ENCODE data around the gene ADORA2B.
"Not testable (repeated sequence)": the region's sequence is repeated elsewhere in the genome, so short reads cannot be mapped to it uniquely, and the experiment has no call there.

The ADORA2B gene

DNA sequence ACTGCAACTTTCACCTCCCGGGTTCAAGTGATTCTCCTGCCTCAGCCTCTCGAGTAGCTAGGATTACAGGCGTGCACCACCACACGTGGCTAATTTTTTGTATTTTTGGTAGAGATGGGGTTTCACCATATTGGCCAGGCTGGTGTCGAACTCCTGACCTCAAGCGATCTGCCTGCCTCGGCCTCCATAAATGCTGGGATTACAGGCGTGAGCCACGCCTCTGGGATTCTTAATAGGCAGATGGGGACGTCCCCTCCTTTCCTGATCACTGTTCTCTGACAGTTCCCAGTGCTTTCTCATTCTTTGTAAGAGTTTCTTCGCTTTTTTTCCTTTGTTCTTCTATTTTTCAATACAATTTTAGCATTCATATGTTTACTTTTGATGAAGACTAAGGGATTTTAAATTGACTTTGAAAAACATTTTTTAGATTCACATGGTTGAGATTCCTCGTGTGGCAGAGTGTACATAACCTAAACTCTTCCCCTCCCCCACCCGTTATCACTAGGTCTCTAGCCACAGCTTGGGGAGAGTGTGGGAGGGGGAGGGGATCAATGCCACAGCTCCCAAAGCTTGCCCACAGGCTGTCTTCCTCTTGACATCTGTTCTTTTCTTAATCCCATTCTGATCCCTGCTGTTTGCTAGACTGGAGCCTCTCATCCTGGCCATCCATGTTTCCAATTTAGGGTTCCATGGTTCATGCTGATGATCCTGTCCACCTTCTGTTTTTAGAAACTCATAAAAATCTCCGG, 11.0 kb downstream of the ADORA2B start:
- DNase-seq (ENCODE audit: low spot score) = no peak

DNA sequence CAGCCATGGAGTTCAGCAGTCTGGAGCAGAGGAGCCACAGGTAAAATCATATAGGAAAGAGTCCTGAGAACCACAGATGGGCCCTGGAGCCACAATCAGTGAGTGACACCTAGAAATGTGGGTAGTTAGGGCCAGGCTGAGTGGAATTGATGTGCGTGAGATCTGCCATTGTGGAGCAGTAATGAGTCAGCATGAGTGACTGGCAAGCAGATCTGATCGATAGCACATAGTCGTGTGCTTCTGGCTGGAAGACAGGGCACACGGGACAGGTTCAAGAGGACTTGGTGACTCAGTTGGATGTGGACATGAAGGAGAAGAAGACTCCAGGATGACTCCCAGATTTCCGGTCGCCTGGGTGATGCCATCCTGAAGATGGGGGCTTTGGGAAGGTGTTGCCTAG, 12.3 kb downstream of the ADORA2B start:
- peak; percentile 9 for DNase-seq (ENCODE audit: low spot score)

DNA sequence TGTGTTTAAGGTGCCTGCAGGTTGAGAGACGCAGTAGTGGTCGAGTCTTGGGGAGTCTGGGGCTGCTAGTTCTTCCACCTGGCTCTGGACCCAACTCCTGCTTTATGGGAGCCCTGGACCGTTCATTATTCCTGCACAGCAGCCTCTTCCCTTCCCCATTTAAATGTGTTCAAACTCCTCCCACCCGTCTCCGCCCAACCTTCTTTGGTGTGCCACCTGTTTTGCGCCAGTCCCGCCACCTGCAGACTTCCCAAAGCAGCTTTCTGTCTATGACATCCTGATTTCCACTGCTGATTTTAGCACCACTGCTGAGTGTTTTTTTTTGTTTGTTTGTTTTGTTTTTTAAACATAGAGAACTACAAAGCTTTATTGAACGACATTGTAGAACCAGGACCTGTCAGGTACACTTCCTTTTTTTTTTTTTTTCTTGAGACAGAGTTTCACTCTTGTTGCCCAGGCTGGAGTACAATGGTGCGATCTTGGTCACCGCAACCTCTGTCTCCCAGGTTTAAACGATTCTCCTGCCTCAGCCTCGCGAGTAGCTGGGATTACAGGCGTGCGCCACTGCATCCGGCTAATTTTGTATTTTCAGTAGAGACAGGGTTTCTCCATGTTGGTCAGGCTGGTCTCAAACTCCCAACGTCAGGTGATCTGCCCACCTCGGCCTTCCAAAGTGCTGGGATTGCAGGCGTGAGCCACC, 12.8 kb downstream of the ADORA2B start:
- DNase-seq (ENCODE audit: low spot score) = no peak

DNA sequence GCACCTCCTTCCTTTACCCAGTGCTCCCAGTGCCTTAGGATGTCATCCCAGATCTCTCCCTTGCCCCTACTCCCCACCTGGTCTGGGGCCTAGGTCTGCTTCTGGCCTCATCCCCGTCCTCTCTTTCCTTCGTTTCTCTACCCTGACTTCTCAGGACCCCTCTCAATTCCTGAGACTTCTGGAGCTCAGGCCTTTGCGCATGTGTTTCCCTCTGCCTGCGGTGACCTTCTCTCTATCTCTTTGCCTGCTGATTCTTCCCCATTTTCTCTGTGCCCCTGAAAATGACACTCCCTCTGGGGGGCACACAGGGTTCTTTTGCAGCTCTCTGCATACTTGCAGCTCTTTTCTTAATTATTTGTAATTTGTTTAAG, 13.5 kb downstream of the ADORA2B start:
- DNase-seq (ENCODE audit: low spot score) = no peak

DNA sequence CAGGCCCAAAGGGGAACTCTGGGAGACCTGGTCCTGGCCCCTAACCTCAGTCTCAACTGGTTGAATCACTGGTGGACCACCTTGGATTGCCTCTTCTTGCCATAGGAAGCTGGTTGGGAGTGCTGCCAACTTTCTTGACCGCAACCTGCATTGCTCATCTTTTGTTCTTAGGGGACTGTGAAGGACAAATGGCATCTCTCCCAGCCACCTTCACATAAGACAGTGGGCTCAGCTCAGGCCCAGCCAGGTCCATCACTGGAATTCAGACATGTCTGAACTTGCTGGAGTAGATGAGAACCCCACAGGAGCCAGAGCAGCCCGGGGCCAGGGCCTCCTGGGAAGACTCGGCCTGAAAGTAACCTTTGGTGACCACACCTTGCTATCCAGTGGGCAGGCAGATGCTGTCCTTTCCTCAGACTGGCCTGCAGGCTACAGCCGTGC, 18.8 kb downstream of the ADORA2B start:
- no peak for DNase-seq (ENCODE audit: low spot score)

DNA sequence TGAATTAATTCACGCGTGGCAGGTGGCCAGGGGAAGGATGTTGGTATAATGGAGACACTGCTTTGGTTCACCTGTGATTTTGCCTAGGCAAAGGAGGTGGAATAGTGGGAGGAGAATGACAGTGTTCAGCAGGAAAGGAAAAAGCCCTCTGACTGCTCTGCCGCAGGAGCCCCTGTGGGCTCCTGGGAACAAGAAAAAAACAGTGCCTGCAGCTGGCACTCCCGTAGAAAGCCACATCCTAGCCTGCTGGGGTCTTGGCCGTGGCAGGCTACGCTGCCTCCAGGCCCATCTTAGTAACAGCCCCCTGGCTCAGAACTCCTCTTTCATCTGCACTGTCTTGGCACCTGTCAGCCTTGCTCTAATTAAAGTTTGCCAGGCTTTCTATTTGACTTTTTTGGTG, 20.6 kb downstream of the ADORA2B start:
- no peak for DNase-seq (ENCODE audit: low spot score)

DNA sequence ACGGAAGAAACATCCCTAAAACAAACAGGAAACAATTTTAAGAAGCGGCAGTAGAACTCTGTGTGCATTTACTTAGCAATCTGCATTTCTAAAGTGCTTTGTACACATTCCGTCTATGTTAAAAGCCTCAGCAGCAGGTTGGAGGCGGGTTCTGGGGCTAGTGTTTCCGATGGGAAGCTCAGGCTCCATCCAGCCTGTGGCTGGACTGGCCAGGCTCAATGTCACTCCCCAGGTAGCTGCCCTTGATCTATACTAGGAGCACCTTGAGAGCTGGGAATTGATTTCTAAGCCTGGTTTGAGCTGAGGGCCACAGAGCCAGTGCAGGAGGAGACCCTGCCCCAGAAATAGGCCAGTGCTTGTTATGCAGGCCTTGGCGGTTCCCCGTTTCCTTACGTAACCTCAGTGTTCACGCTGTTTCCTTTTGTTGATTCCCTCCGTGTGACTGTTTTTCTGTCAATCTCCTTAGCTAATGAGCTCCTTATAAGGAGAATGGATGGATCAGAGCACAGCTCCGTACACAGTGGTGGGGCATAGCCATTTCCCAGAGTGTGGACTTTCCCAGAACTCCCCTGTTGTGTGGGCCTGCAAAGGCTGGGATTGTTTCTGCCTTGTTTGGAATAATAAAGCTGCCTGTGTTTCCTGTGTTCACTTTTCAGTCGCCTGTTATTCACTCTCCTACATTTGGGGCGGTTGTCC, 21.4 kb downstream of the ADORA2B start:
- no peak for DNase-seq (ENCODE audit: low spot score)

DNA sequence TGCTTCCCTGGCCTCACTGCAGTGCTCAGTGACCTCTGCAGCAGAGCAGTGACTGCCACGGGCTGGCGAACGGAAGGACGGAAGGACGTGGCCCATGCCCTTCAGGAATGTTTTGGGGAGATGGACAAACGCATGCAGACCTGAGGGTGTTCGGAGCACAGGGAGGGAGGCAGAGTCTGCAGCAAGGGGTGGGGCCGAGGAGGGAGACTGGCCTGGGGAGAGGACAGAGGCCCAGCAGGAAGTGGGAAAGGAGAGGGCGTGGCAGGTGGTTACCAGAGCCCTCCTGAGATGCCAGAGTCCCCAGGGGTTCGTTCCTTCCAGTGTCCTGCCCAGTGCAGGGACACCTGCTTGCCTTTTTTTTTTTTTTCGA, 21.9 kb downstream of the ADORA2B start:
- DNase-seq (ENCODE audit: low spot score) = no peak

DNA sequence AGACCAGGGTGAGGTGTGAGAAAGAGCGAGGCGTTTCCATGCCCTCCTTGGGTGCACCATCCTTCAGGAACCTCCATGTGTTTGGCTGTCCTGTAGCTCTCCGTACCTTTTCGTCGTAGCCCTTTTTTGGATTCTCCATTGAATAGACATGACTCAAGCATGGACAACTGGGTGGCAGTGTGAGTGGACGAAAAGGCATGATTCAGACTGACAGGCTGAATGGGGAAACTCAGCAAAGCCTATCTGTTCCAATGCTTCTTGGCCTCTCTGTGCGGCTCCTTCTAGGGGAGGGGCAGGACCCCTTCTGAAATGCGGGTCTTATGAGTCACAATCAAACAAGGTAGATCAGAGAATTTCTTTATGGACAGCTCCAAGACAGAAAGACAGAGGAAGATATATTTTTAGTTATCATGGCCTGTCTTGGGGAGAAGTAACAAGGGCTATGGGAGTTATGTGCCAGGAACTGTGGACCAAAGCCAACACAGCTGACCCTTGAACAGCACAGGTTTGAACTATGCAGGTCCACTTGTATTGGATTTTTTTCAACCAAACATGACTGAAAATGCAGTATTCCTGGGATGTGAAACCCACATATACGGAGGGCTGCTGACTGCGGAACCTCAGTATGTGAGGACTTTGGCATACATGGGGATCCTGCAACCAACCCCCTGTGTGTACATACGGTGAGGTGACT, 22.9 kb downstream of the ADORA2B start:
- DNase-seq (ENCODE audit: low spot score) = no peak

DNA sequence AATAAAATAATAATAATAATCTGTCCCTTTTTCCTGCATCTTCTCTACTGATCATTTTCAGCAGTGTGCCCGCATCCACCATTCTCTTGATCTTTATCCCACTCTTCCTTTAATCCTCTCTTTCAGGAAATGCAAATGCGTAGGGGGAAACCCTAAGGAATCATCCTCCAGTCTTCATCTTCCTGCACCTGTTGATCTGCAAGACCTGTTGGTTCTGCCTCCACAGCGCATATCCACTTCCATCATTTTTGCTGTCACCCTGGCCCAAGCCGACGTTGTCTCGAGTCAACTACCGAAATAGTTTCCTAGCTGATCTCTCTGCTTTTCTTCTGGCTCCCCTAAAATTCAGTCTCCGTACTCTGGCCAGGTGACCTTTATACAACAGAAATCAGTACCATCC, 24.5 kb downstream of the ADORA2B start:
- no peak for DNase-seq (ENCODE audit: low spot score)

DNA sequence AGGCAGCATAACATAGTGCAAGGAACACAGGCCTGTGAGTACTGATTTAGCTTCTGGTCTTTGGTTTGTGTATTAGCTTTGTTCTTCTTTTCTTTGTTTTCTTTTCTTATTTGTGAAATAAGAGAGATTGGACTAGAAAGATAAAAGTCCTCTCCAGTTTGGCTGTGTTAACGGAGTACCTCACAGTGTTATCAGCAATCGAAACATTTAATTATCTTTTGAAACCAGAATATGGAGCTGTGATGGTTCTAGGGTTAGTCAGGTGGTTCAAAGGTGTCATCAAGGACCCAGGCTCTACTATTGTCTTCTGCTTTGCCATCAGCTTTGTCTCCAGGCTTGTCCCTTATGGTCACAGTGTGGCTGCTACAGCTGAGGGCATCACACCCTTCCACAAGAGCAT, 25.6 kb downstream of the ADORA2B start:
- DNase-seq (ENCODE audit: low spot score) = no peak

DNA sequence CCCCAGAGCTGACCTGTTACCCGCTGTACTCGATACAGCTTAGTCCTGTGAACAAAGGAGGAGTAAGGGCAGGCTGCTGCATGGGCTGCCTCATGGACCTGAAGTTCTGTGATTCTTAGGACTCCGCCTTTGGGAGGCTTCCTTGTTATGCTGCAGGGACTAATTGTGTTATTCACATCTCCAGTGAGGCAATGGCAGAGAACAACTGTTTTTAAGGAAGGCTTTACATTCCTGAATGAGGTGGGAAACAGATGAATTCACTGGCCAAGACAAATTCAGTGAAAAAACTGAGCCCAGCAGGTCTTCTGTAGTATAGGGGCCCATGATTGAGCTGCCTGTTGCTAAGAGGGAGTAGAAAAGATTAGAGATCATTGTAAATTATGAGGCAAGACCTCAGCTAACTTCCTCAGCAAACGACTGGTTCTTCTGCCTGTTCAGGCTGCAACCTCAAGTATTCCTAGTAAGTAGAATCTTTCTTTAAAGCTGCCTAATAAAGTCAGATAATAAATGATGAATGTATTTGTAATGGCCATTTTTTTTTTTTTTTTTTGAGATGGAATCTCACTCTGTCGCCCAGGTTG, 26.3 kb downstream of the ADORA2B start:
- no peak for DNase-seq (ENCODE audit: low spot score)

DNA sequence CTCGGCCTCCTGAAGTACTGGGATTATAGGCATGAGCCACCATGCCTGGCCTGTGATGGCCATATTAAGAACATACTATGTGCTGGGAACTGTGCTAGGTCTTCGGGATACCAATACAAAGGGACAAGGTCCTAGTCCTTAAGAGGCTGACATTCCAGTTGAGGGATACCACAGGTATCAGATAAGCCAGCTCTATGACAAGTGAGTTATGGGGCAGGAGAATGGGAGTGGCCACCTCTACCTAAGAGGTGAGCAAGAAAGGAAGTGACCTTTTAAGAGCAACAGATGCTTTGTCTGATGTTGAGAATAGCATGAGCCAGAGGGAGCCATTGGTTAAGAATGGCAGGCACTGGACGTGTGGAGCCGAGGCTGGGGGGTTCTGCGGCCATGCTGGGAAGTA, 27.0 kb downstream of the ADORA2B start:
- no peak for DNase-seq (ENCODE audit: low spot score)

DNA sequence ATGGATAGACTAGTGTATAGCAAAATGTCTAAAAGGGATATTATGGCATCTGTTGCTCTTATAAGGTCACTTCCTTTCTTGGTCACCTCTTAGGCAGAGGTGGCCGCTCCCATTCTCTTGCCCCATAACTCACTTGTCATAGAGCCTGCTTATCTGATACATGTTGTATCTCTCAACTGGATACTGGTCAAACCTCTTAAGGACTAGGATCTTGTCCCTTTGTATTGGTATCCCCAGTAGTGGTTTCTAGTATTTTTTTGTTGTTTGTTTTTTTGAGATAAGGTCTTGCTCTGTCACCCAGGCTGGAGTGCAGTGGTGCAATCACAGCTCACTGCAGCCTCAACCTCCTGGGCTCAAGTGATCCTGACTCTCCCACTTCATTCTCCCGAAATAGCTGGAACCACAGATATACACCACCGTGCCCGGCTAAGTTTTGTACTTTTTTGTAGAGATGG, 27.6 kb downstream of the ADORA2B start:
- DNase-seq (ENCODE audit: low spot score) = no peak

DNA sequence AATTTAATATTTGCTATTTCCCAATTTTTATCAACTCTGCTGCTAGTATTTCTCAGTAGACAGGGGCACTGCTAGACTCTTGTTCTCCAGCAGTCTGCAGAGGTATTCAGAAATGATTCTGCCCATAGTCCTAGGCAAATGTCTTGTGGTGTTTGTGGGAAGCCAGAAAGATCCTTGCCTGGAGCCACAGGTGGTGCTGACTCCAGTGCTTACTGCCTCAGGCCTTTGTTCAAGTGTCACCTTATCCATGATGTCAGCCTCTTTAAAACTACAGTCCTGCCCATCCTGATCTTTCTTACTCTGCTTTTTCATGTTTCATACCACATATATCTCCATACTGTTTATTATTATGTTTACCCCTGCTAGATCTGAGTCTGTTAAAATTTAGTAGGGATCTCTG, 28.1 kb downstream of the ADORA2B start:
- DNase-seq (ENCODE audit: low spot score) = no peak

DNA sequence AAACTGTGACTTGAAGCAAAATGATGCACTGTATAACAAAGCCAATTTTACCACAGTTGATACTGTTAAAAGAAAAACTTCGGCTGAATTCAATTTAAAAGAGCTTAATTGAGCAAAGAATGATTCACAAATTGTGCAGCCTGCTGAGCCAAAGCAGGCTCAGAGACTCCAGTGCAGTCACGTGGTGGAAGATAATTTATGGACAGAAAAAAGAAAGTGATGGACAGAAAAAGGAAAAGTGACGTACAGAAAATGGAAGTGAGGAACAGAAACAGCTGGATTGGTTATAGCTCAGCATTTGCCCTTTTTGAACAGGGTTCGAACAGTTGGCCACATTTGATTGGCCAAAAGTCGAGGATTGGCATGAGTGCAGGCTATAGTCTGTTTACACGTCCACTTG, 28.9 kb downstream of the ADORA2B start:
- no peak for DNase-seq (ENCODE audit: low spot score)

DNA sequence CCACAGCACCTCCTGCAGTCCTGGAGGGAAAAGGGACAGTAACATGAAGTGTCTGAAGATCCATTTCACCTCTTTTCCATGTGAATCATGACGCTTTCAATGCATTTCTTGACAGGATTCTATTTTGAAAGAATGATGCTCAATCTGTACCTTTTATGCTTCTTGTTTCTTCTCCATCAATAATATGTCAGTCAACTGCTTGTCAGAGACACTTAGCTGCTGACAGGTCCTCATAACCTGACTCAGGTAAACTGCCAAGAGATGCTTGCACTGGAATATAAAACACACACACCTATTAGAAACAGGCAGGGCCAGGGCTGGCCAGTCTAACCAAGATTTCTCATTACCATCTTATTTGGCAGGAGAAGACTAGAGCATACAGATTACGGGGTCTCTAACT, 33.0 kb downstream of the ADORA2B start:
- DNase-seq (ENCODE audit: low spot score) = no peak

DNA sequence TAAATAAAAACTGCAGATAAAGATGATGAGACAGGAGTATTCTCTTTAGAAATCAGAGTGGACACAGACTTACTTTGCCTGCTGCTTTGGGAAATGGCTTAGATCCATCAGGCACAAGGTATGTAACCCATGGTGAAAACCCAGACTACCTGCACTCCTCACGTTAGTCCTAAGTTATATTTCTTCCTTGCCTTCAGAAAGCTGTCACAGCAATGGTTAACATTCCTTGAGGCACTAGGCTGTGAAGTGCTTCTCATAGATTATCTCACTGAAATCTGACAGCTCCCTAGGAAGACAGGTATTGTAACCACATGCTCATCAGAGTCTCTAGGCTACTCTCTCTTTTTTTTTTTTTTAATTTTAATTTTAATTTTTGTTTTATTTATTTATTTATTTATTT, 33.7 kb downstream of the ADORA2B start:
- no peak for DNase-seq (ENCODE audit: low spot score)

DNA sequence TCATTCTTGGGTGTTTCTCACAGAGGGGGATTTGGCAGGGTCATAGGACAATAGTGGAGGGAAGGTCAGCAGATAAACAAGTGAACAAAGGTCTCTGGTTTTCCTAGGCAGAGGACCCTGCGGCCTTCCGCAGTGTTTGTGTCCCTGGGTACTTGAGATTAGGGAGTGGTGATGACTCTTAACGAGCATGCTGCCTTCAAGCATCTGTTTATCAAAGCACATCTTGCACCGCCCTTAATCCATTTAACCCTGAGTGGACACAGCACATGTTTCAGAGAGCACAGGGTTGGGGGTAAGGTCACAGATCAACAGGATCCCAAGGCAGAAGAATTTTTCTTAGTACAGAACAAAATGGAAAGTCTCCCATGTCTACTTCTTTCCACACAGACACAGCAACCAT, 34.1 kb downstream of the ADORA2B start:
- not testable (repeated sequence) for DNase-seq (ENCODE audit: low spot score)

DNA sequence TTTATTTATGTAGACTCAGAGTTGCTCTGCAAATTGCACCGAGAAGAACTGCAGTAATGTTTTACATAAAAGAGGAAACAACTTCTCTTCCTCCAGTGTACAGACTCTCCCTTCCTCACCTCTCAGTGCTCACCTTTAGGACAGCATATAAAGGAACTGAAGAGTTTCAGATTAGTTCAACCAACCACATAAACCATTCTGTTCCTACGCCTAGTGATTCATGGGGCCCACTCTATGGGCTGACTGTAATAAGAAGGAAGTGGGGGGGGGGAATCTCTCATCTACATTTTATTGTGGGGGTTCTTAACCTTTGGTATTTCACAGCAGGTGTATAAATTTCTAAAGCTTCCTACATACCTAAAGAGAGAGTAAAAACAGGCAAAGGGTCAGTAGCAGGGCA, 36.3 kb downstream of the ADORA2B start:
- no peak for DNase-seq (ENCODE audit: low spot score)

DNA sequence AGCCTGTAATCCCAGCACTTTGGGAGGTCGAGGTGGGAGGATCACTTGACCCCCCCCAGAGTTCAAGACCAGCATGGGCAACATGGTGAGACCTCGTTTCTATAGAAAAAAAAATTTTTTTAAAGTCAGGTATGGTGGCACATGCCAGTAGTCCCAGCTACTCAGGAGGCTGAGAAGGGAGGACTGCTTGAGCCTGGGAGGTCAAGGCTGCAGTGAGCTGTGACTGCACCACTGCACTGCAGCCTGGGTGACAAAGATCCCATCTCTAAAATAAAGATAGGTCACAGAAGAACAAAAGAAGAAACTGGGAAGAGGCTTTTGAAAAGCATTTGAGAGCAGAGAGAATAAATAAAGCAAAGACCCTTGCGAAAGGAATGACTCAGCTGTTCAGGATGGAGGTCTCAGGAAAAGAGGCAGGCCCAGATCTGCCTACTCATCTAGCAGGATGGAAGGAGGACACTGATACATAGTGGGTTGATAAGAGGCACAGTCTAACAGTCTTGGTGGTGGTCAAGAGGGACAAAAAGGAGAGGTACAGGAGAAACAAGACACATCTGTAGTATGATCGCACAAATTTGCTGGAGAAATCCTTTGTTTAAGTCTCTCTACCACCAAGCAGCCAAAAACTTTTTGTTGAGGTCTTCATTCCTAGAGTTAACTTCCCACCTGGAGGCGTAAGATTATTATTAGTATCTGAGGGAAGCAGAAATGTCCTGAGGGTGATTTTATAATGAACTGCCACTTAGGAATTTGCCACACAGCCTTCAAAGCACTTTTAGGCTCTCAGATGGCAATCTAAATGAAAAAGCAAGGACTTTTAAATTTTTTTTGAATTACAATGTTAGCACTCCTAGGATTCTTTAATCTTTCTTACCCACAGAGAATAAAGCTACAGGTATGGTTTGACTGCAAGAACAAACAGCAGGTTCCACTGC, 37.0 kb downstream of the ADORA2B start:
- DNase-seq (ENCODE audit: low spot score) = no peak
